Measurements from ENCODE around the gene ISCU. TPM values are rescaled to one million over a fixed set of nuclear protein-coding genes. Genes with fewer than 3 reads are reported as not detected.
"Not testable (repeated sequence)": the region's sequence is repeated elsewhere in the genome, so short reads cannot be mapped to it uniquely, and the experiment has no call there.

The ISCU gene
- total RNA-seq, 1 donor, result 42.0 TPM

DNA sequence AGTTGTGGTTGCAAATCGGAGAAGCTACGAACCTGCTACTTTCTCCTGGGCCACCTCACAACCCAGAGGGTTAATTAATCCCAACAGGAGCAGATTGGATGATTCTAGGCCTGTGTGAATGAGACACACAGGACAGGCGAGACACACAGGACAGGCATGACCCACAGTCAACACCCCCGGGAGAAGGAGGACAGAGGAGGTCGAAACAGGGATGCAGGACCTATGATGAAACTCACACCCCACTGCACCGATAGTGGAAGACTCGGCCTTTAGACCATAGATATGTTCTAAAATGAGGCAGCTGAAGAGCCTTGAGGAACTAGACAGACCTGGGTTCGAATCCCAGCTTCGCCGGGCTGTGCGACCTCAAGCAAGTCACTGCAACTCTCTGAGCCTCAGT, 23.9 kb downstream of the ISCU start:
- no peak for DNase-seq (ENCODE audit: low read depth in 2 of 3, low spot score in 2 of 3)

DNA sequence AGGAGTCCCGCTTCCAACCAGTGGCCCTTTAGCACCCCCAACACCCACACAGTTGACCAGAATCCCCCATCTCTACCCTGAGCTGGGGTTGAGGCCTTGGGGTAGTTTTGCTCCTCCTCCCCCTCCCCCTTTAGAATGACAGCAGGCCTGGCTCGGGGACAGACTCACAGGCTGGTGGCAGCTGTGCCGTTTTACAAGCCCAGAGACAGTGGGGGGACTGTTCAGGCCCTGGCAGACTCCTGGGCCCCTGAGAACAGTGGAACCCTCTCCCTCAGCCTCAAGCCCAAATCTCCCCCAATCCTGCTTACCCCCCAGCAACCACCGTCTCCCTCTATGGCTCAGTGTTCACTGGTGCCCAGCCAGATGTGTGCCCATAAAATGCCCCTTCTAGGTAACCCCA, 25.4 kb downstream of the ISCU start:
- DNase-seq (ENCODE audit: low read depth in 2 of 3, low spot score in 2 of 3), result no peak

DNA sequence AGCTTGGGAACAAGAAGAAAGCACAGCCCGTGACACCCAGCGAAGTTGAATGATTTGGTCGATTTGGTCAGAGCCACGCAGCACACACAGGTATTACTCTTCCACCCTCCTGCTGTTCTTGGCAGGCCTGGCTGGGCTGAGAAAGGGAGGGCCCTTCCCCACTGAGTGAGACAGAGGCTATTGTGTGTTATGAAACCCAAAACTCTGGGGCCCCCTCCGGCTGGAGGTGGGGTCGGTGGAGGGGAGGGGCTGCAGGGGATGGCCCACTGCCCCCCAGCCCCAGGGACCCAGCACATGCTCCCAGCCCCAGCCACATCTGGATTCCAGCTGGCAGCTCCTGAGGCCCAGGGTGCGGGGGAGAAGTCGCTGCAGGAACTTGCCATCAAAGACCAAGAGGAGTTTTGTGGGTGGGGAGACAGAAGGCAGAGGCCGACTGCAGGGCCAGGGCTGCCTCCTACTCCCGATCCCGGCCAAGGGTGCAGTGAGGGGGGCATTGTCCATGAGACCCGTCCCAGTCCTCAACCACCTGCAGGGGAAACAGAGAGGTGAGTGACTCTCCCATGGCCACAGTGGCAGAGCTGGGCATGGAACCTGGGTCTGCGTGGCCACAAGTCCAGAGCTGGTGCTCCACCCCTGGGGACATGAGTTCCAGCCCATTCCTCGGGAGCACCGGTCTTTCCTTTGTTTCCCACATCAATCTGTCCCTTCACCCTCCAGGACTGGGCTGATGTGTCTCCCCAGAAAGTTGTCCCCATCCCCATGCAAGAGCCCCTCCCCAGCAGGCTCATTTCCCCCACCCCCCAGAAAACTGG, 26.8 kb downstream of the ISCU start:
- DNase-seq (ENCODE audit: low read depth in 2 of 3, low spot score in 2 of 3), result no peak

DNA sequence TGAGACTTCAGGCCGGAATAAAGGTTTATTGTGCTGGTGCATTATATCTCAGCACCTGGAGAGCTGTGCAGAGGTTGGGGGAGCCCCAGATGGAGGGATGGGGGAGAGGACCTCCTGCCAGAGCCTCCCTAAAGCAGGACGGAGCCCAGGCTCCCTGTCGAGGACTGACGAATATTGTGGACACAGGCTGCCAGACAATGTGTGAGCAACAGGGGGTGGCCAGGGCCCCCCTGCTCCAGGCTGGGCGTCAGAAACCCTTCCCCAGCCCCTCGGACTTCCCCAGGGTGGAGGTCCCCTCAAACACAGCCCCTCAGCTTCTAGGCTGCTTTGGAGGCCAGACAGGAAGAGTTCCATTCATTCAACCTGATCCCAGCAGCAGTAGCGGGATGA, 27.4 kb downstream of the ISCU start:
- no peak for DNase-seq (ENCODE audit: low read depth in 2 of 3, low spot score in 2 of 3)

DNA sequence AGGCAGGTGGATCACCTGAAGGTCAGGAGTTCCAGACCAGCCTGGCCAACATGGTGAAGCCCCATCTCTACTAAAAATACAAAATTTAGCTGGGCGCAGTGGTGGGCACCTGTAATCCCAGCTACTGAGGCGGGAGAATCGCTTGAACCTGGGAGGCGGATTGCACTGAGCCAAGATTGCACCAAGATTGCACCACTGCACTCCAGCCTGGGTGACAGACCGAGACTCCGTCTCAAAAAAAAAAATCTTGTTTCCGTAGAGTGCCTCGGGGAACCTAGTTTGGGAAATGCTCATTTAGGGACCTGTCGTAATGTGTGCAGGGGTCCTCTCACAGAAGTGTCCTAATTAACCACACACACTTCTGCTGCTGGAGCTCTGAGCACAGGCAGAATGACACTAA, 28.1 kb downstream of the ISCU start:
- not testable (repeated sequence) for DNase-seq (ENCODE audit: low read depth in 2 of 3, low spot score in 2 of 3)

DNA sequence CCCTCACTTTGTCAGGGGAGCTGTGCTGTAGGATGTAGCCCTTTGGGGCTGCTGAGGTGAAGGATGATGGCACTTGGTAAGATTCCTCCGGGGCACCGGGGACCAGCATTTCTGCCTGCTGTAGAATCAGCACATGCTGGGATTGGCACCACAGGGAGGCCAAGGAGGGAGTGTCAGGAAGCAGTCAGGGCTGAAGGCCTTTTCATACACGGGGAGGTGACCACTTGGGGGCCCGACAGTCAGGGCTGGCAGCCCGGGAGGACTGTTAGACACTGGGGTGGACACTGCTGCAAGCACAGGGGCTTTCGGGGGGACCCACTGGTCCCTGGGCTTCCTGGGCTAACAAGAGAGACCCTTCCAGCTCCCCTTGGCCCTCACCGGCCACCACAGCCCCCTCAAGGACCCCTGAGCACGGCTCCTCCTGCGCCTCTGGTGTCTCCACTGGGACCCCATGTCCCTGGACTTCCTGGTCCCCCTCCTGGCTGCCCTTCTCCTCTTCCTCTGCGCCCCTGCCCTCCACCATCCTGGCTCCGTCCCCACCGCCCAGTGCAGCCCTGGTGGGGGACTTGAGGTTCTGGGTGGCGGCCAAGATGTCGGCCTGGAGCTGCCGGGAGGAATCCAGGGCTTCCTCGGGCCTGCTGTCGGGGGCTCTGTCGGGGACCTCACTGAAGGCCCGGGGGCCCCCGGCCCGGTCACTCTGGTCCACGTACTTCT, 29.0 kb downstream of the ISCU start:
- no peak for DNase-seq (ENCODE audit: low read depth in 2 of 3, low spot score in 2 of 3)

DNA sequence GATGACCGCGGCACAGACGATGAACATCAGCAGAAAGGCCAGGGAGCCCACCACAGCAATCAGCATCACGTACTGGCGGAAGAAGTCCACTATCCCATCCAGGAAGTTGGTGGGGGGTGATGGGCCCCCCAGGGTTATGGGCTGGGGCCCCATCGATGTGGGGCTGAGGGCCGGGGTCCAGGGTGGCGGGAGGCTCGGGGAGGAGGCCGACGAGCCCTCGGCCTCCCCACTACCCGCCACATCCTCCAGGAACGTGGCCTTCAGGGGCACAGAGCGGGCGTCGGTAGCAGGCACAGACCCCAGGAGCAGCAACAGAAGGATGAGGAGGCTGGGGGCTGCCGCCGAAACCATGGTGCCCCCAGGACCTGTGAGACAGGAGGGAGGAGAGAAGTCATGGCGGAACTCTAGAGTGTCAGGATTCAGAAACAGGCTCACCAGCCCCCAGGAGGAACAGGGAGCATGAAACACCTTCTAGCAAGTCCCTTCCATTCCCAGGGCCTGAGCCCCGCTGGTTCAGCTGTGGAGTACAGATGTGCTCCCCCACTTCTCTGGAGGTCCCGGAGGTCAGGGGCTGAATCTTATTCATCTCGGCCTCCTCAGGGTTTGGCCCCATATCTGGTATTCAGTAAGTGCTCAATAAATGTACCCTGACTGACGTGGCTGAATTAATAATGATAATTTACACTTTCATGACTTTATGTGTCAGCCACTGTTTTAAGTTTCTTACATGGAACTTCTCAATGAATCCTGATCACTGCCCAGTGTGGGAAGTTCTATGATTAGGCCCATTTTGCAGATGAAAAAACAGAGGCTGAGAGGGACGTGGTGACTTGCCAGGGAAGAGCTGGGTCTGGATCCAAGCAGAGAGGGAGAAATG, 29.9 kb downstream of the ISCU start:
- DNase-seq (ENCODE audit: low read depth in 2 of 3, low spot score in 2 of 3), result no peak

DNA sequence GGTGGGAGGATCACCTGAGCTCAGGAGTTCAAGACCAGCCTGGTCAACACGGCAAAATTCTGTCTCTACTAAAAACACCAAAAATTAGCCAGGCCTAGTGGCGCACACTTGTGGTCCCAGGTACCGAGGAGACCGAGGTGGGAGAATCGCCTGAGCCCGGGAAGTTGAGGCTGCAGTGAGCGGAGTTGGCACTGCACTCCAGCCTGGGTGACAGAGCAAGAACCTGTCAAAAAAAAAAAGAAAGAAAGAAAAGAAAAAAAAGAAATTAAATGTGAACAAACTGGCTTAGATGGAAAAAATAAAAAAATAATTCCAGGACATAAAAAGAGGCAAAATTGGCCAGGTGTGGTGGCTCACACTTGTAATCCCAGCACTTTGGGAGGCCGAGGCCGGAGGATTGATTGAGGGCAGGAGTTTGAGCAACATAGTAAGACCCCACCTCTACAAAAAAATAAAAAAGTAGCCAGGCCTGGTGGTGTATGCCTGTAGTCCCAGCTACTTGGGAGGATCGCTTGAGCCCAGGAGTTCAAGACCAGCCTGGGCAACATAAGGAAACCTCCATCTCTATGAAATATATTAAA, 32.0 kb downstream of the ISCU start:
- no peak for DNase-seq (ENCODE audit: low read depth in 2 of 3, low spot score in 2 of 3)

DNA sequence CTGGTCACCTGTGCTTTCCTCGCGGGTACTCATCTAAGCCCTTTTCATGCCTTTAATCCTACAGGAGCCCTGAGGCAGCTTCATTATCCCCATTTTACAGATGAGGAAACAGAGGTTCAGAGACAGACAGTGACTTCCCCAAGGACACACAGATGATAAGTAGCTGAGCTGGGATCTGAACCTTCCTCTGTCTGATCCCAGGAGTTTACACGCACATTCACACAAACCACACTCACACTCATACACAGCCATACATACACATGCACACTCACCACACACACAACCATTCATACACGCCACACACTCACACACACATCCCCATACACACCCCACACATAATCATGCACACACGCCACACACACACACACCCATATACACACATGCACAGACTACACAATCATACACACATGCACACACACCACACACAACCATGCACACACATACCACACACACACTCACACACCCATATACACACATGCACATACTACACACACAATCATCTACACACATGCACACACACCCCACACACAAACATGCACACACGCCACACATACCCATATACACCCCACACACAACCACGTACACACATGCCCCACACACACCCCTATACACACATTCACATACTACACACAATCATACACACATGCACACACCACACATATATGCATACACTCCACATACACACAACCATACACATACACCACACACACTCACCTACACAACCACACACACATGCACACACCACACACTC, 32.7 kb downstream of the ISCU start:
- no peak for DNase-seq (ENCODE audit: low read depth in 2 of 3, low spot score in 2 of 3)

DNA sequence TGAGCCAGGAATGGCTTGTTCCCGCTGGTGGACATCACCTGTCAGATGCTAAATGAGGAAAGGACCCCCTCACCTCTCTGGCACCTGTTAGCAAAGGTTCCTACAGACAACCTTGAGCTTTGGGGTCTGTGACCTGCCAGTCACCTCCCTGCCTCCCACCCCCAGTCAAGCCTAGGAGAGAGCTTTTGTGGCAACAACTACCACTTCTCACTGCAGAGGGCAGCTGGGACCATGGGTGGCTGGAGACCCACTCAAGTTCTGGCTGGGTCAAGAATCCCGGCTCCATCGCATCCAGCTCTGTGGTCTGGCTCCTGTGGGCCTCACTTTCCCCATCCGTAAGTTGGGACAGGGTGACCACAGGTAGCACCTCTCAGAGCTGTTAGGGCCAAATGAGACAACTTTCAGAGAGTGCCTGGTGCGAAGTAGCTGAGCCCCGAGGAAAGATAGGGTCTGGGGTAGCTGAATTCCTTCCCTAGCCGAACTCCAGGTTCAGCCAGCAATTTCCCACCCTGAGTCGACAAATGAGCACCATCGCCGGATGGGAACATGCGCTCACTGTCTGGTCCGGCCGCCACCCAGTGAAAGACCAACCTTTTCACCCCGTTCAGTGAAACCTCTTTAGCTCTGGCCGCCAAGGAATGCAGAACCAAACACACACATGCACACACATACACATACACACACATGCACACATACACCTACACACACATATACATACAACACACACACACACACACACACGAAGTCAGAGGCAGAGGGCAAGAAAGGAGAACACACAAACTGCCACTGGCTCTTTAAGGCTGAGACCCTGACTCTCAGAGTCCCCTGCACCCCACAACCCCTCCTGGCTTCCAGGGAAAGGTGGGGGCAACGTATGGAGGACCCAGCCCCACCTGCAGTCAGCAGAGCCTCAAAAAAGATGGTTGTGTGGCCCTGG, 33.6 kb downstream of the ISCU start:
- no peak for DNase-seq (ENCODE audit: low read depth in 2 of 3, low spot score in 2 of 3)

DNA sequence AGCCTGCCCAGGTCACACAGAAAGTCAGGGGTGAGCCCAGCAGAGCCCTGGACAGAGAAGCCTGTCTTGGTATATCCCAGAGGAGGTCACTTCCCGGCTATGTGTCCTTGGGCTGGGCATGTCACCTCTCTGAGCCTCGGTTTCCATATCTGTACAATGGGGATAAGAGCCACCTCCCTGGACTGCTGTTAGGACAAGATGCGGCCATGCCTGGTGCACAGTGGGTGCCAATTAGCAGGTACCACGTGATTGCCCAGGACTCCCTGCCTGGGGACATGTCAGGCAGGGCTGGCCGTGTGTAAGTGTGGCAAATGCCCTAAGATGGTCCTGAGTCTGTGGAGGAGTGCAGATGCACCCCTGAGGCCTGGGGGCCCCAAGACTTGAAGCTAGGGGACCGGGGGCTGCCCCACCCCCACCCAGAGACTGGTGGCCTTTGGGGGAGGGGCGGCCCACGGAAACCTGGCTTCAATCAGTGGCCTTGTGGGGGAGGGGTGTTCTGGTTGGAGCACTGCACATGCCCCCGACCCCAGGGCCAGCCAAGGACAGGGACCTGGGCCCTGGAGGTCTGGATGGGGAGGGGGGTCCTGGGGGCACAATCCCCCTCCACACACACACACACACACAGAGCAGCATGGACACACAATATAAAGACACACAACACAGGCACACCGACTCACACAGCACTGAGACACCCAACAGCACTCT, 34.6 kb downstream of the ISCU start:
- no peak for DNase-seq (ENCODE audit: low read depth in 2 of 3, low spot score in 2 of 3)

DNA sequence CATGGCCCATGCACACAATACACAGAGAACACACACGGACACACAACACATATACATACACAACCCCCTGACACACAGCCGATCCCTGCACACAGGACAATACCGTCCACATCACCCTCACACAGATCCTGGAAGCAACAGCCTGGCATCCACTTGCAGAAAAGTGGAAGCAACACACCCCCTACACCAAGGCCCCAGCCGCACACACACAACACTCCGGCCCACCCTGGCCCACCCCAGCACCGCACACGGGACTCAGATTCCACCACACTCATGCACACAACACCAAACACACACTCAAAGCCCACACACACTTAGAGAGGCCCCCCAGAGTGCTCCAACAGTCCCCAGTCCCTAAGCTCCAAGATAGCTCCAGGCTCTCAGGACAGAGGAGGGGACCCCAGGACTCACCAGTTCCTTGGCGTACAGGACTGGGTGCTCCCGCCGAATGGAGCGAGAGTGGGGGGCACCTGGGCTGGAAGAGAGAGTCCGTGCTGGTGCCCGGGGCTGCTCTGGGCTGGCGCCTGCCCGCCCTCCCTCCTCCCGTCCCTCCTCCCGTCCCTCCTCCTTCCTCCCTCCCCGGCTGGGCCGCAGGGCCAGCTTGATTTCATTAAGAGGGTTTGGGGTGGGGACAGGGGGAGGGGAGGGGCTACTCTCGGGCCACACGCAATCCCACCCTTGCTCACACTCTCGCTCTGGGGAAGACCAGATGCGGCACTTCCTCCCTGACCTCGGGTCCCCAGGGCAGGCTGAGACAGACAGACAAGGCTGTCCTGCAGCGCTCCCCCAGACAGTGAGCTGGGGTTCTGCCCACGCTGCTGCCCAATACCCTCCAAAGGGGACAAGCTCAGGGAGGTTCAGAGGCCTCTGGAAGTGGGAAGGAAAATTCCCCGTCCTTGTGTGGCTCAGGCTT, 35.4 kb downstream of the ISCU start, which contains the start of gene TMEM119:
Gene TMEM119, minus strand, starts transcription at position 526 of the 913 bp plus-strand sequence. CDS start 5,701 bp downstream, outside the sequence.
- no peak for DNase-seq (ENCODE audit: low read depth in 2 of 3, low spot score in 2 of 3)

DNA sequence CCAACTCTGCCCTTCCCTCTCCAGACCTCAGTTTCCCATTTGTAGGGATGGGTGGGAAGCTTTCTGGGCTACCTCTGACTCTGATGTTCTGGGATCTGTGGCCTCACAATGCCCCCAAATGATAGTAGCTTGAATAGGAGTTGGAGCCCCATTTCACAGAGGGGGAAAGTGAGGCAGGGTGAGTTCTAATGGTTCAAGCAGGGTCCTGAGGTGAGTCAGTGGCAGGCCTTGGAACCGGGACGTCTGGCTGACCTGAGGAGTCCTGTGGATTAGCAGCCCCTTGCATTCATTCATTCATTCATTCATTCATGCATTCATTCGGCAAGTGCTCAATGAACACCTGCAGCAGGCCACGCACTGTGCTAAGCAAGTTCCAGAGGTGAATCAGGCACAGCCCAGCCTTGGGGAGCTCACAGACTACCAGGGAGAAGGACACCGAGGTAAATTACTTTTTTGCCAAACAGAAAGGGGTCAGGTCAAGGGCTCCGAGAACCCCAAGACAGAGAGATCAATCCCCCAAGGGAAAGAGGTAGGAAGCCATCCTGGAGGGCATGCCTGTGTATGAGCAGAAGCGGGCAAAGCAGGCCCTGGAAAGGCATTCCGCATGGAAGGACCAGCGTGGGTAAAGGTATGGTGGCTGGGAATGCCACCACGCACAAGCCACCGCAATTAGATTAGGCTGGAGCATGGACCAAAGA, 36.3 kb downstream of the ISCU start:
- DNase-seq (ENCODE audit: low read depth in 2 of 3, low spot score in 2 of 3), result no peak

DNA sequence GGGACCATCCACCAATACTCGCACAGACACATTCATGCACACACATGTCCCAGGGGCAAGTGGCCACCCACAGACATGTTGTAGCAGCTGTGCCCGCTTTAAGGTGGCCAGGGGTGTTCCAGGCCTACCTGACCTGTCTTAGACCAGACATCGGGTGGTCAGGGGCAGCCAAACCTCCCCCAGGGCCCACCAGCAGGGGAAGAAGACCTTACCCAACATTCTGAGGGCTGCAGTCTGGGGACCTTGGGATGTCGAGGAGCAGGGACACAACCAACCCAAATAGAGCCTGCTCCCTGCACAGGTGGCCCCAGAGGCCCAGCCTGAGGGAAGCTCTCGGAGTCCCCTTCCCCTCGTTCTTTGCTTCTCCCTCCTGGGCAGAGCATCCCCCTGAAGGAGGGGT, 37.1 kb downstream of the ISCU start:
- DNase-seq (ENCODE audit: low read depth in 2 of 3, low spot score in 2 of 3), result no peak

DNA sequence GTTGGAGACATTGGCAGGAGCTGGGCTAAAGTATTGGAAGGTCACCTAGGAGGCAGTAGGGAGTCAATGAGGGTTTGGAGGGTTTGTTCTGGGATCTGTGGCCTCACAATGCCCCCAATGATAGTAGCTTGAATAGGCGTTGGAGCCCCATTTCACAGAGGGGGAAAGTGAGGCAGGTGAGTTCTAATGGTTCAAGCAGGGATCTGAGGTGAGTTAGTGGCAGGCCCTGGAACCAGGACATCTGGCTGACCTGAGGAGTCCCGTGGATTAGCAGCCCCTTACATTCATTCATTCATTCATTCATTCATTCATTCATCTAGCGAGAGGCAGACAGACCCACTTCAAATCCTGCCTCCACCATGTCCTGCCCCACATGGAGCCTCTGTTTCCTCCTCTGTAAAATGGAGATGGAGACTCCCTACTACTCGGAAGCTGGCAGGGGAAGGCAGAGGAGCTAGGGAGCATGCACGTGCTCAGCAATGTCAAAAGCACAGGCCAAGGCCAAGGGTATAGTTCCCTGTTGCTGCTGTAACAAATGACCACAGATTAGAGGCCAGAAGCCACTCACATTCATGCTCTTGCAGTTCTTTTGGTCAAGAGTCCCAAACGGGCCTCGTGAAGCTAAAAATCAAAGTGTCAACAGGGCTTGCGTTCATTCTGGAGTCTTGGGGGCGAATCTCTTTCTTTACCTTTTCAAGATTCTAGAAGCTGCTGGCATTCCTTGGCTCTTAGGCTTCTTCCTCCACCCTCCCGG, 37.7 kb downstream of the ISCU start:
- DNase-seq (ENCODE audit: low read depth in 2 of 3, low spot score in 2 of 3), result no peak

DNA sequence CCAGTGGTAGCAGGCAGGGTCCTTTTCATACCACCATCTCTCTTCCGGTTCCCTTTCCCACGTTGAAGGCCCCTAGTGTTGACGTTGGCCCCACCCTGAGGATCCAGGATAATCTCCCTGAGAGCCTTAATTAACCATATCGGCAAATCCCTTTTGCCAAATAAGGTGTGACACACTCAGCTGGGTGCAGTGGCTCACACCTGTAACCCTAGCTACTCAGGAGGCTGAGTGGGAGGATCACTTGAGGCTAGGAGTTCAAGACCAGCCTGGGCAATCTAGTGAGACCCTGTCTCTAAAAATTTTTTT, 38.3 kb downstream of the ISCU start:
- DNase-seq (ENCODE audit: low read depth in 2 of 3, low spot score in 2 of 3), result no peak
